Omental fat pad (tissue), 4 donors: ENCODE data around the gene C19orf73. TPM values are rescaled to one million over a fixed set of nuclear protein-coding genes. Genes with fewer than 3 reads are reported as not detected.
"Not testable (repeated sequence)": the region's sequence is repeated elsewhere in the genome, so short reads cannot be mapped to it uniquely, and the experiment has no call there.

Experiments used
- ATAC-seq: fragments of 150-250 bp; one replicate; pipeline ENCODE4 v1.9.1; 2016; ENCODE audit warnings: mild to moderate bottlenecking, moderate library complexity; ENCODE audit not compliant: low FRiP score
- DNase-seq: peaks from one replicate; pipeline ENCODE4 v3.0.0-alpha.2; 2019; ENCODE audit warnings: low spot score
- total RNA-seq, 4 donors: library from RNA; depleted of rRNA; stranded (reverse); fragments of >200 nt; gene quantifications; one replicate each; pipeline ENCODE4 v1.1.0, GENCODE V29; 2016
- TF ChIP-seq, protein P1 (sequence below), 3 donors: fragments of 450-650 bp; IDR thresholded peaks; one replicate each; pipeline ENCODE4 v1.5.1; 2016 to 2017; ENCODE audit warnings: antibody characterized with exemption in 3 of 3, mild to moderate bottlenecking in 3 of 3, moderate library complexity in 2 of 3

The C19orf73 gene
- total RNA-seq, 4 donors from 2014 or later: 1.6 to 3.5 (median 2.9) TPM

DNA sequence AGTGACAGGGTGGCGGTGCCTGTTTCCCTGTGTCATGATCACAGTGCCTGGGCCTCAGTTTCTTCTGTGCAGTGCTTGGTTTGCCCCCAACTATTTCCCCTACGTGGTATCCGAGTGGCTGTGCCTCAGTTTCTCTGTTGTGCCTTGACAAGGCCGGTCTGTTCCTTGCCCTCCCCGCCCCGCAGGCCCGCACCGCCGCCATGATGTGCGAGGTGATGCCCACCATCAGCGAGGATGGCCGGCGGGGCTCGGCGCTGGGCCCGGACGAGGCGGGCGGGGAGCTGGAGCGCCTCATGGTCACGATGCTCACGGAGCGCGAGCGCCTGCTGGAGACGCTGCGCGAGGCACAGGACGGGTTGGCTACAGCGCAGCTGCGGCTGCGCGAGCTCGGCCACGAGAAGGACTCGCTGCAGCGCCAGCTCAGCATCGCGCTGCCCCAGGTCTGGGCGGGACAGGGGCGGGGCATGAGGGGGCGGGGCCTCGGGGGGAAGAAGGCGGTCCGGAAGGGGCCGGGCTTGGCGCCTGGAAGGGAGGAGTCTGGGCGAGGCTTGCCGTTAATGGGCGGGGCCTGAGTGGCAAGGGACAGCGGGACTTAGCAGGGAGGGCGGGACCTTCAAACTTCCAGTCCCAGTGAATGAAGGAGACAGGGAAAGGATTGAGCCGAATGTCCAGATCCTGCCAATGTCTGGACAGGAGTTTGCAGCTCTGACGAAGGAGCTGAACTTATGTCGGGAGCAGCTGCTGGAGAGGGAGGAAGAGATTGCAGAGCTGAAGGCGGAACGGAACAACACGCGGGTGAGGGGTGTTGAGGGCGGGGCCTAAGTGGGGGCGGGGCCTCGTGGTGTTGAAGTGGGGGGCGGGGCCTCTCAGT is 9.0 kb upstream of the C19orf73 start:
- TF ChIP-seq, protein P1, sequence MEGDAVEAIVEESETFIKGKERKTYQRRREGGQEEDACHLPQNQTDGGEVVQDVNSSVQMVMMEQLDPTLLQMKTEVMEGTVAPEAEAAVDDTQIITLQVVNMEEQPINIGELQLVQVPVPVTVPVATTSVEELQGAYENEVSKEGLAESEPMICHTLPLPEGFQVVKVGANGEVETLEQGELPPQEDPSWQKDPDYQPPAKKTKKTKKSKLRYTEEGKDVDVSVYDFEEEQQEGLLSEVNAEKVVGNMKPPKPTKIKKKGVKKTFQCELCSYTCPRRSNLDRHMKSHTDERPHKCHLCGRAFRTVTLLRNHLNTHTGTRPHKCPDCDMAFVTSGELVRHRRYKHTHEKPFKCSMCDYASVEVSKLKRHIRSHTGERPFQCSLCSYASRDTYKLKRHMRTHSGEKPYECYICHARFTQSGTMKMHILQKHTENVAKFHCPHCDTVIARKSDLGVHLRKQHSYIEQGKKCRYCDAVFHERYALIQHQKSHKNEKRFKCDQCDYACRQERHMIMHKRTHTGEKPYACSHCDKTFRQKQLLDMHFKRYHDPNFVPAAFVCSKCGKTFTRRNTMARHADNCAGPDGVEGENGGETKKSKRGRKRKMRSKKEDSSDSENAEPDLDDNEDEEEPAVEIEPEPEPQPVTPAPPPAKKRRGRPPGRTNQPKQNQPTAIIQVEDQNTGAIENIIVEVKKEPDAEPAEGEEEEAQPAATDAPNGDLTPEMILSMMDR (IDR thresholded peaks at IDR 0.05): no peak
- DNase-seq (peak; percentile 80), ATAC-seq (peak; percentile 97)

DNA sequence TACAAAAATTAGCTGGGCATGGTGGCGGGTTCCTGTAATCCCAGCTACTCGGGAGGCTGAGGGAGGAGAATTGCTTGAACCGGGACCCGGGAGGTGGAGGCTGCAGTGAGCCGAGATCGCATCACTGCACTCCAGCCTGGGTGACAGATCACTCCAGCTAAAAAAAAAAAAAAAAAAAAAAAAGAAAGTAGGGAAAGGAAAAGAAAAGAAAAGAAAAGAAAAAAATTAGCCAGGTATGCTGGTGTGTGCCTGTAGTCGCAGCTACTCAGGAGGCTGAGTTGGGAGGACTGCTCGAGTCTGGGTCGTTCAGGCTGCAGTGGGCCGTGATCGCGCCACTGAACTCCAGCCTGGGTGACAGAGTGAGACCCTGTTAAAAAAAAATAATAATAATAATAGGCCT is 8.3 kb upstream of the C19orf73 start:
- ATAC-seq, DNase-seq: not testable (repeated sequence)

DNA sequence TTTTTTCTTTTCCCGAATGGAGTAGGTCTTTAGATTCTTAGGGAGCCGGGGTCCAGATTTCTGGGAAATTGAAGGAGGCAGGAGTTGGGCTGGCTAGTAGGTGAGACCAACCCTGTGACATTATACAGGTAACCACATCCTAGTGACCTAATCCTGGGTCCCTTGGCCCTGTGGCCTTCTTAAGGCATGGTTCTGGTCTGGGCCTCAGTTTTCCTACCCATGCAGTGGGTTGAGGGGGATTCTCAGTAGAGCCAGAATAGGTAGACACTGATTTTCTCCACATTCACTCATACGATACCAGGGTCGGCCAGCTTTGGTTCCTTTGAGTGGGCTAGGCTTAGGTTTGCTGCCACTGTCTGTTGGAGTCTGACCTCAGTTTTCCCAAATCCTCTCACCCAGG is 7.6 kb upstream of the C19orf73 start:
- TF ChIP-seq, protein P1 (IDR thresholded peaks at IDR 0.05): no peak
- DNase-seq: no peak
- ATAC-seq: no peak

DNA sequence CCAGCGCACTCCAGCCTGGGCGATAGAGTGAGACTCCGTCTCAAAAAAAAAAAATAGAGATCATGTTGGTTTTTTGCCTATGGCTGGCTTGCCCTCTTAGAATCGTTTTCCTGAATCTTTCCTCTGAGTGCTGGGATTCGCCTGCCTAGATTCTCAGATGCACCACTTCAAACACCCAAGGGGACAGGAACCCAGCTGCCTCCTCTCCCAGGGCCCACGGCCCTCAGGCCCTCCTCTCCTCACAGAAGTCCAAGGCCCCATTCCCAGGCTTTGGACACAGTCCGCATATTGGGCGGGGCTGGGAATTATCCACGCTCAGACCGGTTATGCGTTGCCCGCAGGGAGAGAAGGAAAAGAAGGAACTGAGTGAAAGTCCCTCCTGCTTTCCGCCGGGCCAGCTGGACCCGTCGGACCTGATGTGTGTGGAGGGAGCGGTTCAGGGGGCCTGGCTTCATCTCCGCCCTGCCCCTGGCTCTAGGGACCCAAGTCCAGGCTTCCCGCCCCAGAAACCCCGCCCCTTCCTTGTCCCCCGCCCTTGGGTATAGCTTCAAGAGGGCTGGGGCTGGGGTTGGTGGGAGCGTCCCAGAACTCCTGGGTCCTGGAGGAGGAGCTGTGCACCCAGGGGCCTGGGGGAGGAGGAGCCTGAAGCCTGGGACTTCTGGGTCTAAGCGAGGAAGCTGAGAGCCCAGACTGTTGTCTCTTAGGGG is 6.2 kb upstream of the C19orf73 start:
- no peak for ATAC-seq
- no peak for DNase-seq
- TF ChIP-seq, protein P1 (IDR thresholded peaks at IDR 0.05): no peak

DNA sequence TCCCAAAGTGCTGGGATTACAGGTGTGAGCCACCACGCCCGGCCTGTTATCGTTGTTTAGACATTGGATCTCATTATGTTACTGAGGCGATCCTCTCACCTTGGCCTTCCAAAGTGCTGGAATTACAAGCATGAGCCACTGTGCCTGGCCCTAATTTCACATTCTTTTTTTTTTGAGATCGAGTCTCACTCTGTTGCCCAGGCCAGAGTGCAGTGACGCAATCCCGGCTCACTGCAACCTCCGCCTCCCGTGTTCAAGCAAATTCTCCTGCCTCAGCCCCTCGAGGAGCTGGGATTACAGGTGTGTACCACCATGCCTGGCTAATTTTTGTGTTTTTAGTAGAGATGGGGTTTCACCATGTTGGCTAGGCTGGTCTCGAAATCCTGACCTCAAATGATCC is 4.3 kb upstream of the C19orf73 start:
- DNase-seq: not testable (repeated sequence)

DNA sequence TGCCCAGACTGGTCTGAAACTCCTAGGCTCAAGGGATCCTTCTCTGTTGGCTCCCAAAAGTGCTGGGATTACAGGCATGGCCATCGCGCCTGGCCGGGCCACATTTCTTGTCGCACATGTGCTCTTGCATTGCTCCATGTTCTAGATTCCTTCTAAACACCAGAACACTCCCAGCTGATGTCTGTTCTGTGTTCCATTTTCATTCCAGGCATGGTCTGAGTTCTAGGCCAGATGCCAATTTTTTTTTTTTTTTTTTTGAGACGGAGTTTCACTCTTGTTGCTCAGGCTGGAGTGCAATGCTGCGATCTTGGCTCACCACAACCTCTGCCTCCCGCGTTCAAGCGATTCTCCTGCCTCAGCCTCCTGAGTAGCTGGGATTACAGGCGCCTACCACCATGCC is 2.9 kb upstream of the C19orf73 start:
- not testable (repeated sequence) for ATAC-seq, DNase-seq

More for the DNA sequence above, 4.3 kb upstream of the C19orf73 start:
- not testable (repeated sequence) for ATAC-seq

DNA sequence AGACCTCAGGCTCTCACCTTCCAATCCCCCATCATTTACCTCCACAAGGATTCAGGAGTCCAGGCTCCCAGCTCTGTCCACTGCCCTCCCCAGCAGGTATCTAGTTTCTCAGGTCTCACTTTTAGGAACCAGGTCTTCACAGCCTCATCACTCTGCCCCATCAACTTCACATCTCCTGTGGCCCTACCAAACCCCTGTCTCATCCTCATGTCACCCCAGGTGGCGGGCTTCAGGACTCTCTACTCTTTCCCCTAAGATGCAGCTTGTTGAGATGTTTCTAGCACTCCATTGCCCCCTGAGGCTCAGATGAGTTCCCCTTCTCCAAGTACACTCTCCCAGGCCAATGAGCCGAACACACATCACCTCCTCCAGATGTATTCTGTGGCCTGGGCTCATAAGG is 1.9 kb upstream of the C19orf73 start:
- TF ChIP-seq, protein P1 (IDR thresholded peaks at IDR 0.05): no peak
- no peak for DNase-seq

DNA sequence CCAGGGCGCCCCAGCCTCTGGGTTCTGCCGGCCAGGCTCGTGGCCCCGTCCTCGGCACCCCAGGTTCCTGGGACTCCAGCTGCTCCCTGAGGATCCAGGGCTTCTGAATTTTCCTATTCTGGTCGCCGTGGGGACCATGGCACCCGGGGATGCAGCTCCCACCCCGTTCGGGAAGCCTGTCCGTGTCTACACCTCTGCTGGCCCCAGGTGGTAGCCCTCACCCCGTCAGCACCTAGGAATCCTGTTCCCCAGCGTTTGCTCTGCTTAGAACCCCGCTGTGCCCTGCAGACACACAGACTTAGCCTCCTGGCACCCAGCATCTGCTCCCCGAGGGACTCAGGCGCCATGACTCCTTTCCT is 1.4 kb upstream of the C19orf73 start:
- DNase-seq (no peak), ATAC-seq (no peak)
- TF ChIP-seq, protein P1 (IDR thresholded peaks at IDR 0.05): no peak

More for the DNA sequence above, 1.9 kb upstream of the C19orf73 start:
- no peak for ATAC-seq
